ENCODE data around the gene RFC1.
A peak's percentile ranks its signal among the peaks of the same experiment; 100 is the strongest.
"Not testable (repeated sequence)": the region's sequence is repeated elsewhere in the genome, so short reads cannot be mapped to it uniquely, and the experiment has no call there.

RFC1 gene

DNA sequence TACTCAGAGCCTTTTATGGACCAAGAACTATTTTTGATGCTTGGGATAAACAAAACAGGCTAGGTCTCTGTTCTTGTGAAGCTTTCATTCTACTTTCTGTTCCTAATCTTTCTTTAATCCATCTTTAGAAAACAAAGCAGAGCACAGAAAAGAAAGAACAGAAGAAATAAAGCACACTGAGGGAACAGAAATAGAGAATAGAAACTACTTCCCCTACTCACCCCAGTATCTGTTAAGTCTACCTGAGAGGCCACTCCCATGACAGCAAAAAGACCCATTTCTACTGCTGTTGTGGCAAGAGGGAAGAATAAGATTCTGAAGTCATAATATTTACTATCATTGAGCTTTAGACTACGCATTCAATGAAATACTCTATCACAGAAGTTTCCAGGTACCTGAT is 9.2 kb downstream of the RFC1 start:
- TF ChIP-seq SPI1 (IDR thresholded peaks at IDR 0.05; ENCODE audit: low read depth, low read length) (peak; percentile 71), PAX5 (IDR thresholded peaks at IDR 0.05; ENCODE audit: insufficient read depth, low read length, severe bottlenecking) (no peak)
- peak; percentile 30 for DNase-seq (ENCODE audit: insufficient read length, low spot score)
- peak; percentile 83 for FAIRE-seq

DNA sequence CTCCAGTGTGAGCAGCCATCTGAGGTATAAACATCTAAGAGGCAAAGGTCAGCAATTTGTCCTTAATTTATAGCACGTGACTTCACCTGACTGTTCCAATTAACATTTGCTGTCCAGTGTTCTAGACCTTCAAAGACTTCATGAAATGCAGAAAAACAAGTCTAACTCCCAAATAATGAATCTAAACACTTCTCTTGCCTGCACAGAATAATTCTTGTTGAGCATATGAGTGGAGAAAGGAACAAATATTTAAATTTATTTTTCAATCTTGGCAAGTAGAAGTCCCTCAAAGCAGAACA is 12.0 kb downstream of the RFC1 start:
- no peak for FAIRE-seq
- DNase-seq (ENCODE audit: insufficient read length, low spot score): no peak

DNA sequence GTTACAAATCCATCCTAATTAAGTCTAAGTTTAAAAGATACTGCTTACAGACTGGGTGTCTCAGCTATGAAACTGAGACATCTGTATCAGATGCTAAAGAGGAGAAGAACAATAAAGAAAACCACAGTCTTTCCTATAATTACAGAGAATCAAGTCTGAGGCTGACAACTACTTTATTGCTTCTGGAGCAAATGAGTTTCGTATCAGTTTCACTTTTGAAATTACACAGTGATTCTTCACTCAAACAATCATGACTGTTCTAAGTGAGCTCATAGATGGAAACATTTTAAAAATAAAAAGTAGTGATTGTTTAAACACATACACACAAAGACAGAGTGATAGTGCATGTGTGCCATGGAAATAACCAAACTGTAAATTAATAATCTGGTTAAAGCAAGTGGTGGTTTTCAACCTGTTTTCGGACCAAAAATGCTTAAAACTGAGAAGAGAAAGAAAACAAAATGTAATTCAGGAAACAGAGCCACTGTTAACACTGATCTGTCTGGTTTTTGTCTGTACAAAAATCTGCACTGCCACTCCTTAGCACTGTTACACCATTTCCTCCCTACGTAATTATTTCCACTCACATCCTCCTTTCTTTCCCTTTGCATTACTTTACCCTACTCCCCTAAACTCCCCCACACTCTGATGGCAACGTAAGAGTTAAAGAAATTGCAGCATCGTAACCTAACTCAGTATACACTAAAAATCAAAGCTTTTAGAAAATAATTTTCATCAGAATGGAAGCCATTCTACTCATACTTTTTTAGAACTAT is 12.5 kb downstream of the RFC1 start:
- TF ChIP-seq POLR2AphosphoS5 (IDR thresholded peaks at IDR 0.05; ENCODE audit: low read depth, low read length): no peak
- TF ChIP-seq SPI1 (IDR thresholded peaks at IDR 0.05; ENCODE audit: low read depth, low read length): peak; percentile 67
- FAIRE-seq: peak; percentile 93
- peak; percentile 34 for DNase-seq (ENCODE audit: insufficient read length, low spot score)

More for the DNA sequence above, 12.0 kb downstream of the RFC1 start:
- TF ChIP-seq POLR2AphosphoS5 (IDR thresholded peaks at IDR 0.05; ENCODE audit: low read depth, low read length): no peak
- no peak for TF ChIP-seq POU2F2 (IDR thresholded peaks at IDR 0.05; ENCODE audit: low read depth, low read length)
- TF ChIP-seq SPI1 (IDR thresholded peaks at IDR 0.05; ENCODE audit: low read depth, low read length): no peak
- TF ChIP-seq POLR2A (IDR thresholded peaks at IDR 0.05; ENCODE audit: low read depth, low read length): no peak
- no peak for TF ChIP-seq PAX5 (IDR thresholded peaks at IDR 0.05; ENCODE audit: insufficient read depth, low read length, severe bottlenecking)
- no peak for TF ChIP-seq TAF1 (IDR thresholded peaks at IDR 0.05; ENCODE audit: low read depth, low read length)

DNA sequence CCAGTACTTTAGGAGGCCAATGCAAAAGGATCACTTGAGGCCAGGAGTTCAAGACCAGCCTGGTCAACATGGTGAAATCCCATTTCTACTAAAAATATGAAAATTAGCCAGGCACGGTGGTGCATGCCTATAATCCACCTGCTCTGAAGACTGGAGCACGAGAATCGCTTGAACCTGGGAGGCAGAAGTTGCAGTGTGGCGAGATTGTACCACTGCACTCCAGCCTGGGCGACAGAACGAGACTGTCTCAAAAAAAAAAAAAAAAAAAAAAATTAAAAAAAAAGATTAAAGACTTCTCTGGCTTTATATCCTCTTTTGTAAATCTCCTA is 13.0 kb downstream of the RFC1 start:
- DNase-seq (ENCODE audit: insufficient read length, low spot score): not testable (repeated sequence)
- peak; percentile 69 for FAIRE-seq

DNA sequence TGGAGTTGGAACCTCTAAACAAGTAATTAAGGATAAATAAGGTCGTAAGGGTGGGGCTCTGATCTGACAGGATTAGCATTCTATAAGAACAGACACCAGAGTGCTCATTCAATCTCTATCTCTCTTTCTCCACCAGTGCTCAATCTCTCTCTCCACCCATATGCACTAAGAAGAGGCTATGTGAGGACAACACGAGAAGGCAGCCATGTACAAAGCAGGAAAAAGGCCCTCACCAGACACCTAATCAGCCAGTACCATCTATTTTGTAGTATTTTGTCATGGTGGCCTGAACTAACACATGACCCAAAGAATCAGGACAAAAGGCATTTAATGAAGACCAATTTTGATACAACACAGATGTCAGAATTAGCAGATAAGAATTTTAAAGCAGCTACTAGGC is 16.8 kb downstream of the RFC1 start:
- no peak for FAIRE-seq
- no peak for DNase-seq (ENCODE audit: insufficient read length, low spot score)
- no peak for TF ChIP-seq POU2F2 (IDR thresholded peaks at IDR 0.05; ENCODE audit: low read depth, low read length)
- TF ChIP-seq POLR2AphosphoS5 (IDR thresholded peaks at IDR 0.05; ENCODE audit: low read depth, low read length): no peak
- TF ChIP-seq POLR2A (IDR thresholded peaks at IDR 0.05; ENCODE audit: low read depth, low read length): no peak
- TF ChIP-seq SPI1 (IDR thresholded peaks at IDR 0.05; ENCODE audit: low read depth, low read length): no peak
- TF ChIP-seq PAX5 (IDR thresholded peaks at IDR 0.05; ENCODE audit: insufficient read depth, low read length, severe bottlenecking): no peak
- no peak for TF ChIP-seq TAF1 (IDR thresholded peaks at IDR 0.05; ENCODE audit: low read depth, low read length)

DNA sequence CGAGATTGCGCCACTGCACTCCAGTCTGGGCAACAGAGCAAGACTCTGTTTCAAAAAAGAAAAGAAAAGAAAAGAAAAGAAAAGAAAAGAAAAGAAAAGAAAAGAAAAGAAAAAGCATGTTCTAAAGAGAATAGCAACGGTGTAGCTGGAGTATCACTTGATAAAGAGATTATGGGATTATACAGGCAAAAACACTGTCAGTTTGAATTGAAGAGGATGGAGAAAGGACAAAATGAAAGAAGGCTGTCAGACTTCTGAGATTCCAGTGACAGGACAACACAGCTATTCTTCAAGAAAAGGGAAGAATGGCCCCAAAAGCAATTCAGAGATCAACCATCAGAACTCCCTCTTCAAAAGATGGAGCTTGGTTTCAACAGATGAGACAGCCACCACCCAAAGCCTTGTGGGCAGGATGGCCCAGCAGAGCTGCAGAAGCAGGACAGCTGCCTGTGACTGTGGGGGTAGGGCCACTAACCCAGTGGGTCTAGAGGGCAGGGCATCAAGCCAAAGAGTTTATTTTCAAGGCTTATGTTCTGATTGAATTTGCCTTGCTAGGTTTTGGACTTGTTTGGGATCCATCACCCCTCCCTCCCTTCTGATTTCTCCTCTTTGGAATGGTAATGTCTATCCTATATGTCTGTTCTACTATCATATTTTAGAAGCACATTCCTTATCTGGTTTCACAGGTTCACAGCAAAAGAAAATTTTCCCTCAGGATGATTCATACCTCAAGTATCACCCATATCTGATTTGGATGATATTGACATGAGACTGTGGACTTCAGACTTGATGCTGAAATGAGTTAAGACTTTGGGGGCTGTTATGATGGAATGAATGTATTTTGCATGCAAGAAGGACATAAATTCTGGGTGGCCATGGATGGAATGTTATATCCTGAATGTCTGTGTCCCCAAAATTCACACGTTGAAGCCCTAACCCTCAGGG is 17.5 kb downstream of the RFC1 start:
- FAIRE-seq (no peak), DNase-seq (ENCODE audit: insufficient read length, low spot score) (no peak)
- TF ChIP-seq TAF1 (IDR thresholded peaks at IDR 0.05; ENCODE audit: low read depth, low read length) (no peak), POLR2A (IDR thresholded peaks at IDR 0.05; ENCODE audit: low read depth, low read length) (no peak), SPI1 (IDR thresholded peaks at IDR 0.05; ENCODE audit: low read depth, low read length) (no peak), POLR2AphosphoS5 (IDR thresholded peaks at IDR 0.05; ENCODE audit: low read depth, low read length) (no peak), POU2F2 (IDR thresholded peaks at IDR 0.05; ENCODE audit: low read depth, low read length) (no peak), PAX5 (IDR thresholded peaks at IDR 0.05; ENCODE audit: insufficient read depth, low read length, severe bottlenecking) (no peak)

DNA sequence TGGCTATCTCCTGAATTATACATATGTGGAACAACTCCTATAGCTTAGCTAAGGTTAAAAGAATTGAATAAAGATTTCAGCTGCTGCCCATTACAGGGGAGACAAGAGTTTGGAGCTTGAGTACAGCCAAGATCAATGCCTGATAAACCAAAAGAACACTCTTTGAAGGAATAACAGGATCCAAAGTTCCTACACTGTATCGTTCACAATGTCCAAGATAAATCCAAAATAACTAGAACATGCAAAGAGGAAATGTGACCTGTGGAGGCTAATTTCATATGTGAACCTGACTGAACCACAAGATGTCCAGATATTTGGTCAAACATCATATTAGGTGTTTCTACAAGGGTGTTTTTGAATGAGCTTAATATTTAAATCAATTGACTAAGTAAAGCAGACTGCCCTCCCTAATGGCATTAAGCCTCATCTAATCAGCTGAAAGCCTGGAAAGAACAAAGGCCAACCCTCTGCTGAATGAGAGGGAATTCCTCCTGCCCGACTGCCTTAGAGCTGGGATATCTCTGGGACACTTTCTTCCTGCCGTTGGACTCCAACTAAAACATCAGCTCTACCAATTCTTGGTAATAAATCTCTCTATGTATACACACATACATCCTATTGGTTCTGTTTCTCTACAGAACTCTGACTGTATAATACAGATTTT is 19.2 kb downstream of the RFC1 start:
- FAIRE-seq (no peak), DNase-seq (ENCODE audit: insufficient read length, low spot score) (no peak)
- no peak for TF ChIP-seq SPI1 (IDR thresholded peaks at IDR 0.05; ENCODE audit: low read depth, low read length)
- TF ChIP-seq POLR2AphosphoS5 (IDR thresholded peaks at IDR 0.05; ENCODE audit: low read depth, low read length): no peak
- TF ChIP-seq POLR2A (IDR thresholded peaks at IDR 0.05; ENCODE audit: low read depth, low read length): no peak
- no peak for TF ChIP-seq TAF1 (IDR thresholded peaks at IDR 0.05; ENCODE audit: low read depth, low read length)
- no peak for TF ChIP-seq POU2F2 (IDR thresholded peaks at IDR 0.05; ENCODE audit: low read depth, low read length)
- no peak for TF ChIP-seq PAX5 (IDR thresholded peaks at IDR 0.05; ENCODE audit: insufficient read depth, low read length, severe bottlenecking)

DNA sequence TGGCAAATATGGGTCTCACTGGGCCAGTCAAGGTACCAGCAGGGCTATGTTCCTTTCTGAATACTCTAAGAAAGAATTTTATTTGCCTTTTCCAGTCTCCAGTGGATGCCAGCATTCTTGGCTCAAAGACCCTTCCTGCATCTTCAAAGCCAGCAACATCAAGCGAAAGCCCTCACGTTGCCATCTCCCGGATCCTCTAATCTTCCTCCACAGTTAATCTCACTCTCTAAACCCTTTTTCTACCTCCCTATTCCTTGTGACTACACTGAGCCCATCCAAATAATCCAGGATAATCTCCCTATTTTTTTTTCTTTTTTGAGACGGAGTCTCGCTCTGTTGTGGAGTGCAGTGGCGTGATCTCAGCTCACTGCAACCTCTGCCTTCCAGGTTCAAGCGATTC is 23.4 kb downstream of the RFC1 start:
- FAIRE-seq: no peak
- no peak for DNase-seq (ENCODE audit: insufficient read length, low spot score)
- no peak for TF ChIP-seq POU2F2 (IDR thresholded peaks at IDR 0.05; ENCODE audit: low read depth, low read length)
- TF ChIP-seq SPI1 (IDR thresholded peaks at IDR 0.05; ENCODE audit: low read depth, low read length): no peak
- TF ChIP-seq PAX5 (IDR thresholded peaks at IDR 0.05; ENCODE audit: insufficient read depth, low read length, severe bottlenecking): no peak
- no peak for TF ChIP-seq POLR2A (IDR thresholded peaks at IDR 0.05; ENCODE audit: low read depth, low read length)
- no peak for TF ChIP-seq POLR2AphosphoS5 (IDR thresholded peaks at IDR 0.05; ENCODE audit: low read depth, low read length)
- TF ChIP-seq TAF1 (IDR thresholded peaks at IDR 0.05; ENCODE audit: low read depth, low read length): no peak

DNA sequence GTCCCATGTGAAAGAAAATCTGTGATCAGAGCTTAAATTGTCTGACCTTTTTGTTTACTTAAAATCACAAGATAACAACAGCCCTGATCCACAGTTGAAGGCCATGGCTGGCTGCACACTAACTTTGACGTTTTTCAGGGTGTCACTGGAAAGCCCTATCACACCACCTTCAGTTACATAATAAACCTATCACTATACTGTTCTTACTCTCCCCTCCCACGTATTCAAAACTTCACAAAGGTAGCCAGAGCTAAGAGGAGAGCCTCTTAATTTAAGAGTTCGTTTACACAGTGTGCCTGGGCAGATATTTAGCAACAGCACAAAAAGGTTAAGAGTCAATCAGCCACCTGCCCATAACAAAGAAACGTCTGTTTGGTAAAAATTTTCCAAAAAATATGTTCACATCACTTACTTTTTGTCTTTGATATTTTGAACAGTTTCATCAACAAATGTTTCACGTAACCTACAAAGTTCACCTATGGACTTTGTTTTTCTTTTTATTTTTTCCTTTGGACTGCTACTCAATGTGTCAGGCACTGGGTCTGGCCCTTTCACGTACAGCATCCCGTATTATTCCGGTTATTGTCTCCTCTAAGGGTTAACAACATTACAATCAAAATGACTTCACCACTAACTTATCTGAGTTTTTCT is 25.0 kb downstream of the RFC1 start:
- no peak for FAIRE-seq

More for the DNA sequence above, 25.0 kb downstream of the RFC1 start:
- DNase-seq (ENCODE audit: insufficient read length, low spot score): no peak
- TF ChIP-seq SPI1 (IDR thresholded peaks at IDR 0.05; ENCODE audit: low read depth, low read length) (no peak), PAX5 (IDR thresholded peaks at IDR 0.05; ENCODE audit: insufficient read depth, low read length, severe bottlenecking) (peak; percentile 55)

Data from GM12891 (cell line).